CD4-positive, alpha-beta T cell treated with Interleukin-12 subunit alpha and Interleukin-12 subunit beta, for 1 hour (primary cell): ENCODE data around the gene HNRNPF.
A peak's percentile ranks its signal among the peaks of the same experiment; 100 is the strongest.

Experiments
- DNase-seq: peaks from one replicate; pipeline ENCODE4 v3.0.0-alpha.2; 2020

The HNRNPF gene

DNA sequence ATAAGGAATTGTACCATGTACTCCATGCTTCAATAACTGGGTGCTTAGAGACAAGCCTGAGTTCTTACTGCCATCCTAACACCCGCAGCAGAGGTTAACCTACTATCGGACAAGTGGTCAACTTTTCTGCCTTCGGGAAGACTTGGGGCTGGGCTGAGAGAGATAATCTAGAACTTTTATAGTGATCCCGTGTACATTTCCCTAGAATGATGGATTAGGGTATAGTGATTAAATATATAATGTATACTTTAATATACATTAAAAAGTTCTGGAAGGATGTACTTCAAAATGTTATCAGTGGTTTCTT, 12.2 kb upstream of the HNRNPF start:
- no peak for DNase-seq

DNA sequence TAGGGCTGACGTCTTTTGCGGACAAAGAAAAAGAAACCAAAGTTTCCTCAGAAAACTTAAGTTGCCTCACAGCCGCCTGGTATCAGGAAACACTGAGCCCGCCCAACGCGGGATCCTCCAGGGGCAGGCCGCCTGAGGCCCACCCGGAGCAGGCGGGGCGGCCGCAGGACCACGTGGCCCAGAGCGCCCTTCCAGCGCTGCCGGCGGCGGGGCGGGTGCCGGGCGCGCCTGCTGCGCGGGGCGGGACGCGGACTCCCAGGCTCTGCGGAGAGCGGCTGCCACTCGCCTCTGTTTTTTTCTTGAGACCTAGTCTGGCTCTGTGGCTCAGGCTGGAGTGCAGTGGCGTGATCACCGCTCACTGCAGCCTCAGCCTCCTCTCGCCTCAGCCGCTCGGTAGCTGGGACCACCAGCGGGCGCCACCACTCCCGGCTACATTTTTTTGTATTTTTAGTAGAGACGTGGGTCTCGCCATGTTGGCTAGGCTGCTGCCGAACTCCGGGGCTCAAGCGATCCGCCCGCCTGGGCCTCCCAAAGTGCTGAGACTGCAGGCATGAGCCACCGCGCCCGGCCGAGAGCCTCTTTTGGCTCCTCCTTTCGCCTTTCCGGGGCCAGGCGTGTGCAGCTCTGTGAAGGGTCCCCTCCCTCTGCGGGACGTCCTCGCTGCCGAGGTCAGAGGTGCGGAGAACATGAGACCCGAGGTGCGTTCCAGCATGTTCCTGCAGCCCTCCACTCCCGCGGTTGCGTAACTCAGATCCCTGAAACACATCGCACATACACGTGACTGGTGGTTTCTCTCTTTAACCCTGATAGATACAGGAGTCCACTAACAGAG, 11.6 kb upstream of the HNRNPF start:
- peak; percentile 82 for DNase-seq

DNA sequence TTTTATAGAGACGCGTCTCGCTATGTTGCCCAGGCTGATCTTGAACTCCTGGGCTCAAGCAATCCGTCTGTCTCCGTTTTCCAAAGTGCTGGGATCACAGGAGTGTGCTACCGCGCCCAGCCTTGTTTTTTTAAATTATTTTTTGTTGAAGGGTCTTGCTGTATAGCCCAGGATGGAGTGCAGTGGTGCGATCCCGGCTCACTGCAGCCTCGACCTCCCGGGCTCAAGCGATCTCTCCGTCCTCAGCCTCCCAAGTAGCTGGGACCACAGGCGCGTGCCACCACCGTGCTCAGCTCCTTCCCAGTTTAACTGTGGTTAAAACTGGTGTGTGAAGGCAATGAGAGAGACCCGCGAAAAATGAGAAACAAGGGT, 11.0 kb upstream of the HNRNPF start:
- no peak for DNase-seq

DNA sequence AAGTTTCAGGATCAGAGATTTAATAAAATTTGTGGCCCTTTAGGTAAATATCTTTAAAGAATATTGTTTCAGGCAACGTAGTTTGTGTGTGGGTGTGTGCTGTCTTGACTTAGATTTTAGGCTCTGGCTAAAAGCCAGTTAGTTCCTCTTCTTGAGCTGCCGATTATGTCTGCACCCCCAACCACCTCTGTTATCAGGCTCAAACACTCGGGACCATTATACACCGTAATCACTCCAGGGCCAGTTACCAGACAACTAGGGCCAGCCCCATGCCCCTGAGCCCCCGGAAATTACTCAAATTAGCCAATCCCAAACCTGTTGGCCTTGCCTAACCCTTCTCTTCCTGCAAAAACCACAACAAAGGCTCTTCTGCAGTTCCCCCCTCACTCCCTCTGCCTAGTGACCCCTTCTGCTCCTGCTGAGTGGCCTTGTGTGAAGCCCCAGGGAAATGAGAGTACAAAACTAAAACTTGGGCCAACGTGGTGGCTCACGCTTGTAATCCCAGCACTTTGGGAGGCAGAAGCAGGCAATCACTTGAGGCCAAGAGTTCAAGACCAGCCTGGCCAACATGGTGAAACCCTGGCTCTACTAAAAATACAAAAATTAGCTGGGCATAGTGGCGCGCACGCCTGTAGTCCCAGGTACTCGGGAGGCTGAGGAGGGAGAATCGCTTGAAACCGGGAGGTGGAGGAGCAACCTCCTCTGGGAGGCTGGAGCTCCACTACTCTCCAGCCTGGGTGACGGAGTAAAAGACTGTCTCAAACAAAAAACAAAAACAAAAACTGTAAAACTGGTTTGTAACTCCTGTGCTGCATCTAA, 9.2 kb upstream of the HNRNPF start:
- peak; percentile 70 for DNase-seq

DNA sequence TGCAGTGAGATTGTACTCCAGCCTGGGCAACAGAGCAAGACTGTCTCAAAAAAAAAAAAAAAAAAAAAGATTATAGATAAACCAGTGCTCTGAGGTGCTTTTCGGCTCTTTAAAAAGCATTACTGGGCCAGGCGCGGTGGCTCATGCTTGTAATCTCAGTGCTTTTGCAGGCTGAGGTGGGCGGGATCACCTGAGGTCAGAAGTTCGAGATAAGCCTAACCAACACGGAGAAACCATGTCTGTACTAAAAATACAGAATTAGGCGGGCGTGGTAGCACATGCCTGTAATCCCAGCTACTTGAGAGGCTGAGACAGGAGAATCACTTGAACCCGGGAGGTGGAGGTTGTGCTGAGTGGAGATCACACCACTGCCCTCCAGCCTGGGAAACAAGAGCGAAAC, 6.6 kb upstream of the HNRNPF start:
- no peak for DNase-seq

DNA sequence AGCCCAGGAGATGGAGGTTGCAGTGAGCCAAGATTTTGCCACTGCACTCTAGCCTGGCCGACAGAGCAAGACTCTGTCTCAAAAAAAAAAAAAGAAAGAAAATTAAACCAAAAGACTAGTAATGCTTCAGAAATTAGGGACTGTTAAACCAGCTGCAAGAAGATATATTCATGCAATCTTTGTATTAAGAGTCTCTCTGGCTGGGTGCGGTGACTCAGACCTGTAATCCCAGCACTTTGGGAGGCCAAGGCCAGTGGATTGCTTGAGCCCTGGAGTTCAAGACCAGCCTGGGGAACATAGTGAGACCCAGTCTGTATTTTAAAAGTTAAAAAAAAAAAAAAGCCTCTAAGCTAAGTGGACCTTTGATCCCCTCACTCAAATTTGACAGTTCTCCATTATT, 2.5 kb upstream of the HNRNPF start:
- no peak for DNase-seq

DNA sequence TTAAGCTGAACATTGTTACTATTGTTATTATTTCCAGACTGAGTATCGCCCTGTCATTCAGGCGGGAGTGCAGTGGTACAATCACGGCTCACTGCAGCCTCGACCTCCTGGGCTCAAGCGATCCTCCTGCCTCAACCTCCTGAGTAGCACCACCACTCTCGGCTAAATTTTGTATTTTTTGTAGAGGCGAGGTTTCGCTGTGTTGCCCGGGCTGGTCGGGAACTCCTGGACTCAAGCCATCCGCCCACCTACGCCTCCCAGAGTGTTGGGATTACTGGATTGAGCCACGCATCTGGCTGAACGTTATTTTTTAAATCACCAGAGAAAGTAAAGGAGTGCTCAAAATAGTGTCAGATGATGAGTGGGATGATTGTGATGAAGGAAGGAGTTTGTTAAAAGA, 1.4 kb upstream of the HNRNPF start:
- DNase-seq: no peak

DNA sequence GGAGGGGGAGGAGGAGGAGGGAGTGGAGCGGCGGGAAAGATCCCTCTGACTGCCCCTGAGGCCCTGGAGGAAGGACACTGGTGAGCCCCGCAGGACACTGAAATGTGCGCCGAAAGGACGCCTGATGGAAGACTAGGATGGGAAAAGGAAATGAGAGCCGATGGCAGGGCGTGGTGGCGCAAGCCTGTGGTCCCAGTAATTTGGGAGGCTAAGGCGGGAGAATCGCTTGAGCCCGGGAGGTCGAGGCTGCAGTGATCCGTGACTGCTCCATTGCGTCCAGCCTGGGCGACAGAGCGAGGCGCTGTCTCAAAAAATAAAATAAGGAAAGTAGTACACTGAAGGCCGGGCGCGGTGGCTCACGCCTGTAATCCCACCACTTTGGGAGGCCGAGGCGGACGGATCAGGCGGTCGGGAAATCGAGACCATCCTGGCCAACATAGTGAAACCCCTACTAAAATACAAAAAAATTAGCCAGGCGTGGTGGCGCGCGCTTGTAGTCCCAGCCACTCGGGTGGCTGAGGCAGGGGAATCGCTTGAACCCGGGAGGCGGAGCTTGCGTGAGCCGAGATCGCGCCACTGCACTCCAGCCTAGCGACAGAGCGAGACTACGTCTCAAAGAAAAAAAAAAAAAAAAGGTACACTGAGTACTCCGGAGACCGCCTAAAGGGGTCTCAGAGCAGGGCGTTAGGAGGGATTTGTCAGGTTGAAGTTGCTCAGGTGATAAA, 561 bp upstream of the HNRNPF start:
- DNase-seq: peak; percentile 85

DNA sequence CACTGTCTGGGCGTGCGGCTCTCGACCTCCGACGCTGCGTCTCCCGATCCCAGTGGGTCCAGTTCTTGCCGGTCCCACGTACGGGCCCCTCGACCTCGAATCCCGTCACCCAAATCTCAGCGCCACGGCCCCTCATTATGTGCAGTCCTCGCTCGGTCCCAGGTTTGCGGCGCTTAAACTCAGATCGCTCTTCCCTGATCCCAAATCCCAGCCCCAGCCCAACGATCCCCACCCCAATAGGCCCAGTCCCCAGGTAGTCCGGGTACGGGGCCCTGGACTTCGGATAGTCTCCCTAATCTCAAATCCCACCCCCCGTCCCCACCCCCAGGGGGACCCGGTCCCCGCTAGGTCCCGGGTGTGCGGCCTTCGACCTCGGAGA, 666 bp downstream of the HNRNPF start:
- no peak for DNase-seq

DNA sequence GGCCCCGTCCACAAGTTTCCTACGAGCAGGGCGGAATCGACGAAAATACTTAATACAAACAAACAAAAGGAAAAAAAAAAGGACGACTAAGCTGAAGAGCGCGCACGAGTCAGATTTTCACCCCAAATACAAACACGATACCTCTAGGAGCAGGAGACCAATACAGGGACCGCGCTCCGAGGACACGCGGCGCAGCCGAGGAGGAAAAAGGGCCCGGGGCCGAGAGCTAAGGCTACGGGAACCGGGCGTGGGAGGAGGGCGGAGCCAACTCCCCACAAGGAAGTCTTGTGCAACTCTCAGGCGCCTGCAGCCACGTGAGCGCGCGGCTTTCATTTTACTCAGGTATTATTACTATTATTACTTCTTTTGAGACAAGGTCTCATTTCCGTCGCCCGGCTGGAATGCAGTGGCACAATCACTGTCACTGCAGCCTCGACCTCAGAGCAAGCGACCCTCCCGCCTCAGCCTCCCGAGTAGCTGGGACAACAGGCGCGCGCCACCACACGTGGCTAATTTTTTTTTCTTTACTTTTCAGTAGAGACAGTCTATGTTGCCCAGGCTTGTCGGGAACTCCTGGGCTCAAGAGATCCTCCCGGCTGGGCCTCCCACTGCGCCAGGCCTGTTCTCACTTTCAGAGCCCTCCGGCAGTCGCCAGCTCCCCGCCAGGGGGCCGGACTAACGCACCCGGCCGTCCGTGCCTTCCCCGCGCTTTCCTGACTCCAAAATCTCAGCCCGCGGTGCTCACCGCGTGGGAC, 1.2 kb downstream of the HNRNPF start:
- DNase-seq: peak; percentile 87

DNA sequence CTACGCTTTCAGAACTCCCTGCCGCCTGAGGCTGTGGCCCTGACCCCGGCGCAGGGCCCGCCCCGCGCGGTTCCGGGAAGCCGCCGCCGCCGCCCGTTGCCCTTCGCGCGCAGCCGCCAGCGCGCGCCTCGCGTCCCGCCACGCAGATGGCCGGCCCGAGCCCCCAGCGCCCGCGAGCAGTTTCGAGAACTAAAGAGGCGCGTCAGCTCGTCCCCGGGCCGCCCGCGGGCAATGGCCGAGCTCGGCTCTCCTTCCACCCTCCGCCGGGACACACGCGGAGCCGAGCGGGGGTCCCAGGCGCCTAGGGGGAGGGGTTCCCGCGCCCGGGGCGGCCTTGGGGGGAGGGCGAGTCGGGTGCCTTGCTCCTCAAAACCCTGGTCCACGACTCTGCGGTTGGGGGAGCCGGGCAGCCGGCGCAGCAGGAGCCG, 1.8 kb downstream of the HNRNPF start:
- DNase-seq: peak; percentile 60

DNA sequence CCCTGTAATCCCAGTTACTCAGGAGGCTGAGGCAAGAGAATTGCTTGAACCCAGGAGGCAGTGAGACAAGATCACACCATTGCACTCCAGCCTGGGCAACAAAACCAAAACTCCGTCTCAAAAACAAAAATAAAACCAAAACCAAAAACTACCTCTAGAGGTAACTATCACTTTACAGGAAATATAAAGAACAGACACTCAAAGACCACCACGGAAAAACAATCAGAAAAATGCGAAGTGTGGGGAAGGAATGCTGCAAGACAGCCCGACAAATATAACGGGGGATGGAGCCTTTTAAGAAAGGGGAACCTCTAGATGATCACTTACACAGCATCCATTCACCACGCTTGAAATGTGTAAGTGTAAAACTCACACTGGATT, 4.3 kb downstream of the HNRNPF start:
- peak; percentile 48 for DNase-seq

DNA sequence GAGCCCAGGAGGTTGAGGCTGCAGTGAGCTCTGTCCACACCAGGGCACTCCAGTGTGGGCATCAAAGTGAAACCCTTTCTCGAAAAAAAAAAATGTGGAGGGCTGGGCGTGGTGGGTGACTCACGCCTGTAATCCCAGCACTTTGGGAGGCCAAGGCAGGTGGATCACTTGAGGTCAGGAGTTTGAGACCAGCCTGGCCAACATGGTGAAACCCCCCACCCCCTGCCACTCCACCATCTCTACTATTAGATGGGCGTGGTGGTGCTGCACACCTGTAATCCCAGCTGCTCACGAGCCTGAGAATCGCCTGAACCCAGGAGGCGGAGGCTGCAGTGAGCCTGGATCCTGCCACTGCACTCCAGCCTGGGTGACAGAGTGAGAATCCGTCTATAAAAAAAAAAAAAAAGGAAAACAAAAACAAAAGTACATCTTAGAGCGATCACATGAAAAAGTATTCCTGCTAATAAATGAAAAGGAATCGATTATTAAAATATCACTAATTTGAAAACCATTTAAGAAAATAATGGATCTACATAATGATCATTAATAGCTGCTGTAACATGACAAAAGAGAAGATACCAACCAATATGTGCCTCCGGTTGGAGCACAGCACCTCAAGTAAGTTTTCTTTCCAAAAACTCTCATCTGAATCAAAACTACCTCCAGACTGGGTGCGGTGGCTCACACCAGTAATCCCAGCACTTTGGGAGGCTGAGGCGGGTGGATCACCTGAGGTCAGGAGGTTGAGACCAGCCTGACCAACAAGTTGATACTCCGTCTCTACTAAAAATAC, 4.9 kb downstream of the HNRNPF start:
- DNase-seq: no peak

DNA sequence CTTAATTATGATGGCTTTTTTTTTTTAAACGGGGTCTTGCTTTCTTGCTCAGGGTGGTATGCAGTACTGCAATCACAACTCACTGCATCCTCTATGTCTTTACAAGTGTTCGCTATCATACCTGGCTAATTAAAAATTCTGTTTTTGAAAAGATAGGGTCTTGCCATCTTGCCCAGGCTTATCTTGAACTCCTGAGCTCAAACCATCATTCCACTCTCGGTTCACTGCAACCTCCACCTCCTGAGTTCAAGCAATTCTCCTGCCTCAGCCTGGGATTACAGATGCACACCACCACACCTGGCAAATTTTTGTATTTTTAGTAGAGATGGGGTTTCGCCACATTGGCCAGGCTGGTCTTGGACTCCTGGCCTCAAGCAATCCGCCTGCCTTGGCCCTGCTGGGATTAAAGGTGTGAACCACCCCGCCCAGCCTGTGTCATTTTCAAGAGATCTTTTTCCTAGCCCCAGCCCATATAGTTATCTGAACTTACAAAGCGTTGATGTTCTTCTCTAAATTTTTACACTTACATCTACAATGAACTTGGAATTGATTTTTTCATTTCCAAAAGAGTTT, 6.0 kb downstream of the HNRNPF start:
- DNase-seq: no peak

DNA sequence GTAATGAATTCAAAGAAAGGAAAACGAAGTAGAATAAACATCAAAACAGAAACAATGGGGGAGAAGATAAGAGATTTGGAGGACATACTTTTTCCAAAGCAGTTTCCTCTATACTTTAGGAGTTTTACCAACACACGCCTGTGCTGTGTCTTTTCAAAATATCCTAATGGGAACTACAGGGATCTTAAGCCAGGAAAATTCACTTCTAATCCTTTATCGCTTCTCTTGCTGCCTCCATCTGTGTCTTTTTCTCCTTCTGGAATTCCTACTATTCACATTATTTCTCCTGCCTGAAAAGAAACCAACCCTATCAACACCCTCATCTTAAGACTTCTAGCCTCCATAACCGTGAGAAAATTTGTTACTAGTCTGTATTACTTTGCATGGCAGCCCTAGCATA, 6.8 kb downstream of the HNRNPF start:
- no peak for DNase-seq

DNA sequence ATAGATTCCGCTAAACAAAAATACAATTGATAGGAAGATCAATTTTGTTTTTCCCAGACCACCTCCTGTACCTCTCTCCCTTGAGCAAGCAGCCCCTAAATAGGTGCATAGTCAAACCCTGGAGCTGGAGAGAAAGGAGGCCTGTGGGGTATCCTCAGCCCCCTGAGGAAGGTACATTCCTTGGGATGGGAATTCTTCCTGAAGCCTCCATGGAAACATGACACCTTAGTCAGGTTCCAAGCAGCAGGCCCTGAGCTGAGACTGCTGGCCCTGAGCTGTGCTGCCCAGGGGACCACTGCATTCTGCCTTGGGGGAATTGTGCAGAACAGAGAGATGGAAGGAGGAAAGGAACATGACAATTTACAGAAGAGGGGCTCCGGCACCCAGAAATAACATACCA, 7.4 kb downstream of the HNRNPF start:
- DNase-seq: no peak

DNA sequence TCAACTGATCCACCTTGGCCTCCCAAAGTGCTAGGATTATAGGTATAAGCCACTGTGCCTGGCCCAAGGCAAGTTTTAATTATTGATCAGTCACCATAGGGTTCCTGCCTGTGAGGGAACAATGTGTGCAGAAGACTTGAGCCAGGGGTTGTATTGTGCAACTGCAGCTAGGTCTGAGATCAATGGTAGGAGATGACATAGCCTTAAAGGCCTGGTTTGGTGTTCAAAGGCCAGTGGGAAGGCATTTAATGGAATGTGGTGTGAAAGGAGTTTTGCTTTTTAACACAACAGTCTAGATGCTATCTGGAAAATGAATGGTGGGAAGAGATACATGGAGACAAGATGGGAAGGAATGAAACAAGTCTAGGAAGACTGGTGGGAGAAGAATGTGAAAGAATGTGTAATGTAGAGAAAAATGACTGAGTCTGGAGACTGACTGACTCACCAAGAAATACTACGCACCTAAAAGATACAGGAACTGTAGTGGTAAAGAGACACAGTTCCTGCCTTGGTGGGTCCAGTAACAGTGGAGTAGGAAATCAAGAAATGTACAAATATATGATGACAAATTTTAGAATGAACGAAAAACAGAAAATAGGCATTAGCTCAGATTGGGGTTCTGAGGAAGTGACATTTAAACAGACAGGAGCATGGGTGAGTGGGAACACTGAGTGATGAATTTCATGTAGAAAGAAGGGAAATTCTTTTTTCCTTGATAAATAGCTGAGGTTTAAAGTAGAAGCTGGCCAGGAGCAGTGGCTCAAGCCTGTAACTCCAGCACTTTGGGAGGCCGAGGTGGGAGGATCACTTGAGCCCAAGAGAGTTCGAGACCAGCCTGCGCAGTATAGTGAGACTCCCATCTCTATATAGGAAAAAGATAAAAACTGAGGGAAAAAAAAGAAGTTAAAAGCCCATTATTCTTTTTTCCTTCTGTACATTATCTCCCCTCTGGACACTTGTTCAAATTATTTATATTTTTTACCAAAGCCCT, 9.4 kb downstream of the HNRNPF start:
- no peak for DNase-seq

DNA sequence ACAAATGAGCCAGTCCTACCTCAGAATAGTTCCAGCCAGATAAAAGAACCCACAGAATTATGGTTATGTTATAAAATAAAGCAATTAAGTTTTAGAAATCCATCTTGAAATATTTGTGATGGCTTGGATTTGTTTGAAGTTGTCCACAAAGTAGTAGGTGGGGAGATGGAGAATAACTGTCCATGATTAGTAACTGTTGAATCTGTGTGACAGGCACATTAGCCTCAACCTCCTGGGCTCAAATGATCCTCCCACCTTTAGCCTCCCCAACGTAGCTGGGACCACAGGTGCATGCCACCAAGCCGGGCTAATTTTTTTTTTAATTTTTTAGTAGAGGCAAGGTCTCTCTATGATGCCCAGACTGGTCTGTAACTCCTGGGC, 10.1 kb downstream of the HNRNPF start:
- no peak for DNase-seq

DNA sequence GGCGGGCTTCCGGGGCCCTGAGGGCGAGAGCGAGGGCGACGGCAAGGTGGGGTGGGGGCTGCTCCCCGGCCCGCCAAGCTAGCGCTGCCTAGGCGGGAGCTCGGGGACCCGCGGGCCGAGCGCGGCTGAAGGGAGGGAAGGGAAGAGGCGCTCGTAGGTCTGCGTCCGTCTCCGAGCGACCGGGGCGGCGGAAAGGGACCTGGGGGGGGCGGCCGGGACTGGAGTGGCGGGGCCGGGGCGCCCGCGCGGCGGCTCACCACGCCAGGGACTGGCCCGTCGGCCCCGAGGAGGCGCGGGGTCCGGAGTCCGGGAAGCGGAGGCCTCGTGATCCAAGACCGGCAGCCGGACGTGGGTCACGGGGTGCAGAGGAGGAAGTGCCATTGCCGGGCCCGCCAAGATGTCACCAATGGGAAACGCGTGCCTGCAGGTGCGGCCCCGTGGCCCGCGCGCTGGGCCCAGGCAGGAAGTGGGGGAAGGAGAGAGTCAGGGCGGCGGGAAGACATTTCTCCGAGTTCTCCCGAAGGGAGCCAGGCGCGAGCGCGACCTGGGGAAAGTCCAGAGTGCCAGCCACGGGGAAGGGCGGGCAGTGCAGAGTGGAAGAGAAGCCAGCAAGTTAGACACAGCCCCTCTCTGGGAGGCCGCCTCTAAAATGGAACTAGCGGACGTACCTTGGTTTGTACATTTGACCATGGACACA, 11.9 kb downstream of the HNRNPF start:
- DNase-seq: peak; percentile 81
